Fibroblast of lung (primary cell): Measurements from ENCODE around the gene FRMD7. TPM values are rescaled to one million over a fixed set of nuclear protein-coding genes. Genes with fewer than 3 reads are reported as not detected.

ENCODE experiments used
- DNase-seq, 2 donors: peaks; one replicate each; pipeline versions ENCODE4 v3.0.0 to v3.0.0-alpha.2; 2010; ENCODE audit warnings: low read depth in 2 of 2
- H2AFZ ChIP-seq: 2 replicates; pipeline ENCODE4 v1.5.1; 2012; ENCODE audit warnings: low read length, control low read depth, inconsistent platforms
- H3K27ac ChIP-seq: 2 replicates; pipeline ENCODE4 v1.5.1; 2011; ENCODE audit warnings: low read length, control low read depth; ENCODE audit not compliant: insufficient read depth
- H3K27me3 ChIP-seq: 2 replicates; pipeline ENCODE4 v1.5.1; 2011; ENCODE audit warnings: mild to moderate bottlenecking, low read length; ENCODE audit not compliant: control insufficient read depth, insufficient read depth
- H3K36me3 ChIP-seq: 2 replicates; pipeline ENCODE4 v1.5.1; 2011; ENCODE audit warnings: low read length; ENCODE audit not compliant: control insufficient read depth, insufficient read depth
- H3K4me1 ChIP-seq: 2 replicates; pipeline ENCODE4 v1.5.1; 2011; ENCODE audit warnings: low read length; ENCODE audit not compliant: control insufficient read depth, insufficient read depth; ENCODE audit errors: extremely low read depth
- H3K4me2 ChIP-seq: 2 replicates; pipeline ENCODE4 v1.5.1; 2011; ENCODE audit warnings: low read length, control low read depth; ENCODE audit not compliant: insufficient read depth; ENCODE audit errors: extremely low read depth
- H3K4me3 ChIP-seq, 4 experiments: fragments of 200-600 bp in 1 of 4; sonication (generic) in 1 of 4; replicated peaks in 1 of 4; 2 replicates each; pipeline ENCODE4 v1.5.1; 2011 to 2016; ENCODE audit warnings: low read length in 4 of 4, low read depth in 3 of 4, mild to moderate bottlenecking in 3 of 4, control low read depth in 2 of 4, inconsistent platforms in 1 of 4, mixed read lengths in 1 of 4; ENCODE audit not compliant: insufficient read depth in 1 of 4; ENCODE audit errors: control extremely low read depth in 1 of 4
- H3K79me2 ChIP-seq: 2 replicates; pipeline ENCODE4 v1.5.1; 2012; ENCODE audit warnings: mild to moderate bottlenecking, low read length, inconsistent platforms; ENCODE audit not compliant: control insufficient read depth, insufficient read depth
- H3K9ac ChIP-seq: 2 replicates; pipeline ENCODE4 v1.5.1; 2011; ENCODE audit warnings: mild to moderate bottlenecking, low read length, control low read depth; ENCODE audit not compliant: insufficient read depth
- H3K9me3 ChIP-seq: 2 replicates; pipeline ENCODE4 v1.5.1; 2012; ENCODE audit warnings: low read depth, low read length; ENCODE audit not compliant: control insufficient read depth, insufficient read depth
- H4K20me1 ChIP-seq: 2 replicates; pipeline ENCODE4 v1.5.1; 2011; ENCODE audit warnings: low read length; ENCODE audit not compliant: control insufficient read depth, insufficient read depth; ENCODE audit errors: extremely low read depth
- CTCF ChIP-seq, 2 donors: IDR thresholded peaks in 1 of 2; conservative IDR thresholded peaks in 1 of 2; 1 replicate in 1 of 2; 2 replicates in 1 of 2; pipeline ENCODE4 v1.5.1; 2011 to 2012; ENCODE audit warnings: low read length in 2 of 2, control low read depth in 1 of 2, inconsistent platforms in 1 of 2, low read depth in 1 of 2, mild to moderate bottlenecking in 1 of 2
- EZH2 ChIP-seq: IDR thresholded peaks from 2 replicates; pipeline ENCODE4 v1.5.1; 2012; ENCODE audit warnings: low read length, control low read depth, mild to moderate bottlenecking; ENCODE audit errors: missing control alignments
- polyA minus RNA-seq: library from RNA; depleted of rRNA, polyadenylated mRNA; stranded (reverse); fragments of >200 nt; gene quantifications from 2 replicates; pipeline ENCODE4 v1.2.3, GENCODE V29; 2011; ENCODE audit warnings: low replicate concordance
- polyA plus RNA-seq, 2 donors: library from polyadenylated mRNA; depleted of rRNA in 1 of 2; stranded (reverse) in 1 of 2; unstranded in 1 of 2; fragments of >200 nt; gene quantifications; 2 replicates each; pipeline ENCODE4 v1.2.1, GENCODE V29; 2011 to 2012; ENCODE audit warnings: missing spikeins in 1 of 2
- total RNA-seq: library from RNA; depleted of rRNA; stranded (reverse); fragments of >200 nt; gene quantifications from 2 replicates; pipeline ENCODE4 v1.2.1, GENCODE V29; 2014

The FRMD7 gene
- under 0.01 and 0.26 TPM in 2 replicates for total RNA-seq
- 0.10 TPM in 1 of 2 replicates, not detected in the other for polyA plus RNA-seq
- not detected in 2 replicates for polyA plus RNA-seq (2012)
- not detected in 2 replicates for polyA minus RNA-seq

GRCh38 chrX:132127743-132128142 is at the start of gene FRMD7:
Gene FRMD7 (minus strand): TSS chrX:132128020. CDS start chrX:132127844, 176 bp downstream.
- H2AFZ ChIP-seq, result no peak within 1 kb of the TSS

GRCh38 chrX:132173647-132174046 is 45.8 kb upstream of the FRMD7 start:
- H3K27ac ChIP-seq, result no peak overlapping the region
- H2AFZ ChIP-seq, result no peak overlapping the region
- no peak for DNase-seq
- H3K79me2 ChIP-seq, result no peaks in the 10 kb centered on the region
- no peaks in the 10 kb centered on the region for H3K27me3 ChIP-seq
- TF ChIP-seq EZH2, result no peak
- no peaks in the 10 kb centered on the region for H3K9me3 ChIP-seq
- no peak overlapping the region for H3K4me3 ChIP-seq
- H3K36me3 ChIP-seq, result no peaks in the 10 kb centered on the region
- H3K9ac ChIP-seq, result no peak overlapping the region
- no peaks in the 10 kb centered on the region for H3K4me1 ChIP-seq
- H3K4me2 ChIP-seq, result no peak overlapping the region
- H4K20me1 ChIP-seq, result no peaks in the 10 kb centered on the region

More at GRCh38 chrX:132127743-132128142, at the start of gene FRMD7:
- H3K9ac ChIP-seq, result no peak within 1 kb of the TSS
- H3K4me1 ChIP-seq, result no peaks in the 10 kb centered on the region
- TF ChIP-seq CTCF (conservative IDR thresholded peaks at IDR 0.05 in 1 of 2, IDR thresholded peaks at IDR 0.05 in 1 of 2; ENCODE audit: low read depth in 1 of 2, low read length in 2 of 2) (no peak), EZH2 (no peak)
- no peaks in the 10 kb centered on the region for H3K27me3 ChIP-seq
- H3K4me2 ChIP-seq, result no peak within 1 kb of the TSS
- H3K9me3 ChIP-seq, result no peaks in the 10 kb centered on the region
- H3K4me3 ChIP-seq, result no peak within 1 kb of the TSS
- H4K20me1 ChIP-seq, result no peaks in the 10 kb centered on the region
- no peak within 1 kb of the TSS for H3K27ac ChIP-seq
- no peaks in the 10 kb centered on the region for H3K79me2 ChIP-seq
- DNase-seq, result peak; percentile 3 to 38
- no peaks in the 10 kb centered on the region for H3K36me3 ChIP-seq

- Histone ChIP-seq H3K4me2 (no peak overlapping the region), H2AFZ (no peak overlapping the region), H3K36me3 (no peaks in the 10 kb centered on the region), H3K27me3 (no peaks in the 10 kb centered on the region), H4K20me1 (no peaks in the 10 kb centered on the region), H3K4me1 (no peaks in the 10 kb centered on the region), H3K9me3 (no peaks in the 10 kb centered on the region), H3K9ac (no peak overlapping the region), H3K4me3 (no peak overlapping the region), H3K27ac (no peak overlapping the region), H3K79me2 (no peaks in the 10 kb centered on the region)
- no peak for DNase-seq
- TF ChIP-seq CTCF (conservative IDR thresholded peaks at IDR 0.05 in 1 of 2, IDR thresholded peaks at IDR 0.05 in 1 of 2; ENCODE audit: low read depth in 1 of 2, low read length in 2 of 2), result no peak
- no peak for TF ChIP-seq EZH2
Observed at GRCh38 chrX:132171881-132172280, 44.1 kb upstream of the FRMD7 start.
